HL-60 (cell line): ENCODE data around the gene PIK3R3.

Experiments
- DNase-seq, 2 experiments: peaks; one replicate each; pipeline ENCODE4 v3.0.0-alpha.2; 2010 to 2020; ENCODE audit warnings: low read depth in 1 of 2, low spot score in 1 of 2
- H3K27ac ChIP-seq: fragments of 250-450 bp; sonication (Bioruptor Pico); replicated peaks from 2 replicates; pipeline ENCODE4 v1.5.1; 2020; ENCODE audit warnings: mild to moderate bottlenecking, moderate library complexity
- H3K27me3 ChIP-seq: fragments of 250-450 bp; sonication (Bioruptor Pico); 2 replicates; pipeline ENCODE4 v1.5.1; 2021; ENCODE audit warnings: mild to moderate bottlenecking, moderate library complexity; ENCODE audit not compliant: insufficient read depth, poor library complexity, severe bottlenecking
- H3K4me3 ChIP-seq: replicated peaks from 2 replicates; pipeline ENCODE4 v1.5.1; 2011; ENCODE audit warnings: mild to moderate bottlenecking, control low read depth, low read length; ENCODE audit not compliant: insufficient read depth
- GABPA ChIP-seq: IDR thresholded peaks from 2 replicates; pipeline ENCODE4 v1.6.1; 2012; ENCODE audit warnings: low read depth
- POLR2AphosphoS5 ChIP-seq: IDR thresholded peaks from 2 replicates; pipeline ENCODE4 v1.6.1; 2012; ENCODE audit warnings: low read depth
- SPI1 ChIP-seq: IDR thresholded peaks from 2 replicates; pipeline ENCODE4 v1.6.1; 2012; ENCODE audit warnings: low read depth, mild to moderate bottlenecking, borderline replicate concordance
- TF ChIP-seq, protein P1 (sequence below): IDR thresholded peaks from one replicate; pipeline ENCODE4 v1.5.1; 2011; ENCODE audit warnings: low read length, control low read depth, inconsistent platforms; ENCODE audit not compliant: insufficient read depth
- TF ChIP-seq, protein P2 (sequence below): IDR thresholded peaks from 2 replicates; pipeline ENCODE4 v1.6.1; 2012; ENCODE audit warnings: low read depth; ENCODE audit not compliant: insufficient replicate concordance

PIK3R3 gene

DNA sequence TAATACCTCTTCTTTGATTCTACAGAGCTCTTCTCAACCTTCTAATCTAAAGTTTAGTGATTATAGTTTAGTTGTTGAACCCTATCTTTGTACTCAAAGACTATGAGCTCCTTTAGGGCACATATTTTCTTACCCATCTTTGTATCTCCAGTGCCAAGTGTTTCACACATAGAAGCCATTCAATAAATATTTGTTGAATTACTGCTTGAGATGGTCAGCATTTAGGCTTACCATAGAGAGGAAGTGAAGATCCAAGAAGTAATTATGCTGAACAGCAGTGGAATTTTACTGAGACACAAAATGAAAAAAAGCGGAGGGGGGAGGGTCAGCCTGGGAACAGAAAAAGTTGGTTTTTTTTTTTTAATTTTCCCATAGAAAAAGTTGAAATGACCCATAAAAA lies 21.9 kb downstream of the PIK3R3 start:
- H3K27me3 ChIP-seq = no peaks in the 10 kb centered on the region
- no peak for DNase-seq
- H3K4me3 ChIP-seq = no peak overlapping the region
- no peak overlapping the region for H3K27ac ChIP-seq
- TF ChIP-seq, protein P1, sequence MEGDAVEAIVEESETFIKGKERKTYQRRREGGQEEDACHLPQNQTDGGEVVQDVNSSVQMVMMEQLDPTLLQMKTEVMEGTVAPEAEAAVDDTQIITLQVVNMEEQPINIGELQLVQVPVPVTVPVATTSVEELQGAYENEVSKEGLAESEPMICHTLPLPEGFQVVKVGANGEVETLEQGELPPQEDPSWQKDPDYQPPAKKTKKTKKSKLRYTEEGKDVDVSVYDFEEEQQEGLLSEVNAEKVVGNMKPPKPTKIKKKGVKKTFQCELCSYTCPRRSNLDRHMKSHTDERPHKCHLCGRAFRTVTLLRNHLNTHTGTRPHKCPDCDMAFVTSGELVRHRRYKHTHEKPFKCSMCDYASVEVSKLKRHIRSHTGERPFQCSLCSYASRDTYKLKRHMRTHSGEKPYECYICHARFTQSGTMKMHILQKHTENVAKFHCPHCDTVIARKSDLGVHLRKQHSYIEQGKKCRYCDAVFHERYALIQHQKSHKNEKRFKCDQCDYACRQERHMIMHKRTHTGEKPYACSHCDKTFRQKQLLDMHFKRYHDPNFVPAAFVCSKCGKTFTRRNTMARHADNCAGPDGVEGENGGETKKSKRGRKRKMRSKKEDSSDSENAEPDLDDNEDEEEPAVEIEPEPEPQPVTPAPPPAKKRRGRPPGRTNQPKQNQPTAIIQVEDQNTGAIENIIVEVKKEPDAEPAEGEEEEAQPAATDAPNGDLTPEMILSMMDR = no peak
- TF ChIP-seq, protein P2, sequence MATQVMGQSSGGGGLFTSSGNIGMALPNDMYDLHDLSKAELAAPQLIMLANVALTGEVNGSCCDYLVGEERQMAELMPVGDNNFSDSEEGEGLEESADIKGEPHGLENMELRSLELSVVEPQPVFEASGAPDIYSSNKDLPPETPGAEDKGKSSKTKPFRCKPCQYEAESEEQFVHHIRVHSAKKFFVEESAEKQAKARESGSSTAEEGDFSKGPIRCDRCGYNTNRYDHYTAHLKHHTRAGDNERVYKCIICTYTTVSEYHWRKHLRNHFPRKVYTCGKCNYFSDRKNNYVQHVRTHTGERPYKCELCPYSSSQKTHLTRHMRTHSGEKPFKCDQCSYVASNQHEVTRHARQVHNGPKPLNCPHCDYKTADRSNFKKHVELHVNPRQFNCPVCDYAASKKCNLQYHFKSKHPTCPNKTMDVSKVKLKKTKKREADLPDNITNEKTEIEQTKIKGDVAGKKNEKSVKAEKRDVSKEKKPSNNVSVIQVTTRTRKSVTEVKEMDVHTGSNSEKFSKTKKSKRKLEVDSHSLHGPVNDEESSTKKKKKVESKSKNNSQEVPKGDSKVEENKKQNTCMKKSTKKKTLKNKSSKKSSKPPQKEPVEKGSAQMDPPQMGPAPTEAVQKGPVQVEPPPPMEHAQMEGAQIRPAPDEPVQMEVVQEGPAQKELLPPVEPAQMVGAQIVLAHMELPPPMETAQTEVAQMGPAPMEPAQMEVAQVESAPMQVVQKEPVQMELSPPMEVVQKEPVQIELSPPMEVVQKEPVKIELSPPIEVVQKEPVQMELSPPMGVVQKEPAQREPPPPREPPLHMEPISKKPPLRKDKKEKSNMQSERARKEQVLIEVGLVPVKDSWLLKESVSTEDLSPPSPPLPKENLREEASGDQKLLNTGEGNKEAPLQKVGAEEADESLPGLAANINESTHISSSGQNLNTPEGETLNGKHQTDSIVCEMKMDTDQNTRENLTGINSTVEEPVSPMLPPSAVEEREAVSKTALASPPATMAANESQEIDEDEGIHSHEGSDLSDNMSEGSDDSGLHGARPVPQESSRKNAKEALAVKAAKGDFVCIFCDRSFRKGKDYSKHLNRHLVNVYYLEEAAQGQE = no peak

DNA sequence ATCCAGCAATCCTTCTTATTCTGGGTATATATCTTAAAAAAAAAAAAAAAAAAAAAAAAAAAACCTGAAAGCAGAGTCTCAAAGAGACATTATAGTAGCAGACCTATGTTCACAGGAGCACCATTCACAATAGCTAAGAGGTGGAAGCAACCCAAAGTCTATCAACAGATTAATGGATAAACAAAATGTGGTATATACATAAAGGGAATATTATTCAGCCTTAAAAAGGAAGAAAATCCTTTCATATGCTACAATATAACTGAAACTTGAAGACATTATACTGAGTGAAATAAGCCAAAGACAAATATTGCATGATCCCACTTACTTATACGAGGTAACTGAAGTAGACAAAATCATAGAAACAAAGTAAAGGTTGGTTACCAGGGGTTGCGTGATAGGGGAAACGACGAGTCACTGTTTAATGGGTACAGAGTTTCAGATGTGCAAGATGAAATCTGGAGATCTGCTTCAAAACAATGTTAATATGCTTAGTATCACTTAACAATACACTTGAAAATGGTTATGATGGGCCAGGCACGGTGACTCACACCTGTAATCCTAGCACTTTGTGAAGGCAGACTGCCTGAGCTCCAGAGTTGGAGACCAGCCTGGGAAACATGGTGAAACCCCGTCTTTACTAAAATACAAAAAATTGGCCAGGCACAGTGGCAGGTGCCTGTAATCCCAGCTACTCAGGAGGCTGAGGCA lies 29.5 kb downstream of the PIK3R3 start:
- DNase-seq = no peak
- Histone ChIP-seq H3K27me3 (no peaks in the 10 kb centered on the region), H3K4me3 (no peak overlapping the region), H3K27ac (no peak overlapping the region)
- TF ChIP-seq SPI1 (no peak), POLR2AphosphoS5 (no peak), GABPA (no peak)
- TF ChIP-seq, protein P2 = no peak
- TF ChIP-seq, protein P1 = no peak

DNA sequence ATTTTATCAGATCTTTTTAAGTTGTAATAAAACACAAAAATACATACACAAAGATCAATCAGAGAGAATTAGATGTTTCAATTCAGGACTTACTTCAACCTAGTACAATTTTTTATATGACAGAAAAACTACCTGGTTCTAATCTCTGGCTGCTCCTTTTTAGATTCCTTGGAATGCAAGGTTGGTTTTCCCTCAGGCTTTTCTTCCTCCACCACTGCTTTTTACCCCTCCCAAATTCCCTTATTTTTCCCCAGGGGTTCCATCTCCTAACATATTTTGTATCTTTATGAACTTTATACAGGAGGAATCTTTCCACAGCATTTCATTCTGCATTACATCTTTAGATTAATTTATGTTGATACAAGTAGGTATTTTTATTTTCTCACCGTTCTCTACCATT lies 33.2 kb downstream of the PIK3R3 start:
- DNase-seq = no peak
- TF ChIP-seq SPI1 (no peak), POLR2AphosphoS5 (no peak), GABPA (no peak)
- TF ChIP-seq, protein P2 = no peak
- TF ChIP-seq, protein P1 = no peak
- Histone ChIP-seq H3K27me3 (no peaks in the 10 kb centered on the region), H3K27ac (no peak overlapping the region), H3K4me3 (no peak overlapping the region)
